Stimulated activated CD4-positive, alpha-beta T cell treated with anti-CD3 and anti-CD28 coated beads, Interleukin-1b, Interleukin-23, amount 100 ng/mL, for 24 hours (primary cell): Measurements from ENCODE around the gene NMD3.

ENCODE experiments used
- DNase-seq, 4 experiments: peaks; one replicate each; pipeline ENCODE4 v3.0.0-alpha.2; 2020; ENCODE audit warnings: low read depth in 4 of 4, low spot score in 1 of 4

The NMD3 gene

GRCh38 chr3:161230621-161231171 is 9.6 kb downstream of the NMD3 start:
- no peak for DNase-seq

- no peak for DNase-seq
These were observed 10.8 kb downstream of the NMD3 start for GRCh38 chr3:161231861-161232260.

- no peak for DNase-seq
These were observed 12.4 kb downstream of the NMD3 start for GRCh38 chr3:161233557-161233956.

GRCh38 chr3:161236240-161236639 is 15.1 kb downstream of the NMD3 start:
- no peak for DNase-seq

- DNase-seq: no peak
These were observed 18.6 kb downstream of the NMD3 start for GRCh38 chr3:161239700-161240099.

GRCh38 chr3:161244538-161244937 is 23.4 kb downstream of the NMD3 start:
- DNase-seq: no peak

GRCh38 chr3:161247049-161247448 is 25.9 kb downstream of the NMD3 start:
- no peak for DNase-seq

- no peak for DNase-seq
These were observed 29.0 kb downstream of the NMD3 start for GRCh38 chr3:161250116-161250515.

GRCh38 chr3:161251716-161252115 is 30.6 kb downstream of the NMD3 start:
- DNase-seq: no peak

GRCh38 chr3:161252143-161252542 is 31.0 kb downstream of the NMD3 start:
- no peak for DNase-seq

- no peak for DNase-seq
These were observed 32.6 kb downstream of the NMD3 start for GRCh38 chr3:161253711-161254110.

GRCh38 chr3:161254861-161255260 is 33.8 kb downstream of the NMD3 start:
- no peak for DNase-seq

- DNase-seq: no peak
These were observed 41.9 kb downstream of the NMD3 start for GRCh38 chr3:161263057-161263456.

- DNase-seq: no peak
These were observed 43.7 kb downstream of the NMD3 start for GRCh38 chr3:161264852-161265251.

- DNase-seq: no peak
These were observed 44.9 kb downstream of the NMD3 start for GRCh38 chr3:161265916-161266571.

GRCh38 chr3:161266731-161267150 is 45.6 kb downstream of the NMD3 start:
- DNase-seq: no peak

GRCh38 chr3:161267646-161268045 is 46.5 kb downstream of the NMD3 start:
- no peak for DNase-seq

GRCh38 chr3:161268601-161269000 is 47.5 kb downstream of the NMD3 start:
- no peak for DNase-seq

GRCh38 chr3:161270991-161271390 is 49.9 kb downstream of the NMD3 start:
- no peak for DNase-seq

GRCh38 chr3:161271646-161272045 is 50.5 kb downstream of the NMD3 start:
- no peak for DNase-seq

- no peak for DNase-seq
These were observed 51.4 kb downstream of the NMD3 start for GRCh38 chr3:161272524-161272923.

- peak in 1 of 4 experiments; percentile 4 for DNase-seq
These were observed 52.6 kb downstream of the NMD3 start for GRCh38 chr3:161273589-161274218.
